ENCODE measurements around the gene S1PR3.

DNA sequence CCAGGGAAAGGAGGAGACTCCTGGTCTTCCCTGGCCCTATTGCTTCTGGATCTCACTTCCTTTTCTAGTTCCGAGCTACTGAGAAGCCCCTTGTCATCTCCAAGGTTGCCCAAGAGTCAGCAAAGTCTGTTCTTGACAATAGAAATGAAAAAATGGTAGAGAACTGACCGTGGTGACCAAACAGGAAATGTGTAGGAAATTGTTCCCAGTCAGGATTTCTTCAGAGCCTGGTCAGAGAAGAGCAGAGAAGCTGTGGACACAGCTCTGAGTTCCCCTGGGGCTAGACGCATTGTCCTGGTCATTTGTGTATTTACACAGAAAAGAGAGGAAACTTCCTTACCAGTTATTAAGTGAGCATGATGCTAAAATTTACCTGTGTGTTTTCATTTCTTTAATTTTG is 35.6 kb downstream of the S1PR3 start:
- TF ChIP-seq PHF20 (IDR thresholded peaks at IDR 0.05; ENCODE audit: partially characterized antibody) (no peak), TCF3 (CRISPR knock-in tag; IDR thresholded peaks at IDR 0.05) (no peak), TCF7L2 (IDR thresholded peaks at IDR 0.05; ENCODE audit: low read depth, low read length) (no peak), MYC (IDR thresholded peaks at IDR 0.05; ENCODE audit: low read depth, low read length) (no peak), MYC (CRISPR knock-in tag; IDR thresholded peaks at IDR 0.05; ENCODE audit: borderline replicate concordance, low read depth) (no peak), BRCA1 (IDR thresholded peaks at IDR 0.05) (no peak), BRCA1 (CRISPR knock-in tag; IDR thresholded peaks at IDR 0.05) (no peak), FOXM1 (IDR thresholded peaks at IDR 0.05; ENCODE audit: low read depth) (no peak), FOXM1 (CRISPR knock-in tag; IDR thresholded peaks at IDR 0.05; ENCODE audit: low read depth) (no peak), EP300 (IDR thresholded peaks at IDR 0.05; ENCODE audit: low read length) (no peak), NONO (IDR thresholded peaks at IDR 0.05; ENCODE audit: low read depth in 2 of 2, low read length in 1 of 2) (no peak), POLR2AphosphoS5 (IDR thresholded peaks at IDR 0.05; ENCODE audit: control insufficient read depth, insufficient read depth, low read depth, low read length) (no peak)
- TF ChIP-seq, protein P1, sequence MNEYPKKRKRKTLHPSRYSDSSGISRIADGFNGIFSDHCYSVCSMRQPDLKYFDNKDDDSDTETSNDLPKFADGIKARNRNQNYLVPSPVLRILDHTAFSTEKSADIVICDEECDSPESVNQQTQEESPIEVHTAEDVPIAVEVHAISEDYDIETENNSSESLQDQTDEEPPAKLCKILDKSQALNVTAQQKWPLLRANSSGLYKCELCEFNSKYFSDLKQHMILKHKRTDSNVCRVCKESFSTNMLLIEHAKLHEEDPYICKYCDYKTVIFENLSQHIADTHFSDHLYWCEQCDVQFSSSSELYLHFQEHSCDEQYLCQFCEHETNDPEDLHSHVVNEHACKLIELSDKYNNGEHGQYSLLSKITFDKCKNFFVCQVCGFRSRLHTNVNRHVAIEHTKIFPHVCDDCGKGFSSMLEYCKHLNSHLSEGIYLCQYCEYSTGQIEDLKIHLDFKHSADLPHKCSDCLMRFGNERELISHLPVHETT (CRISPR knock-in tag; conservative IDR thresholded peaks at IDR 0.05 in 1 of 2, IDR thresholded peaks at IDR 0.05 in 1 of 2), result no peak
- TF ChIP-seq, protein P2, sequence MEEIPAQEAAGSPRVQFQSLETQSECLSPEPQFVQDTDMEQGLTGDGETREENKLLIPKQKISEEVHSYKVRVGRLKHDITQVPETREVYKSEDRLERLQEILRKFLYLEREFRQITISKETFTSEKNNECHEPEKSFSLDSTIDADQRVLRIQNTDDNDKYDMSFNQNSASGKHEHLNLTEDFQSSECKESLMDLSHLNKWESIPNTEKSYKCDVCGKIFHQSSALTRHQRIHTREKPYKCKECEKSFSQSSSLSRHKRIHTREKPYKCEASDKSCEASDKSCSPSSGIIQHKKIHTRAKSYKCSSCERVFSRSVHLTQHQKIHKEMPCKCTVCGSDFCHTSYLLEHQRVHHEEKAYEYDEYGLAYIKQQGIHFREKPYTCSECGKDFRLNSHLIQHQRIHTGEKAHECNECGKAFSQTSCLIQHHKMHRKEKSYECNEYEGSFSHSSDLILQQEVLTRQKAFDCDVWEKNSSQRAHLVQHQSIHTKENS (CRISPR knock-in tag; IDR thresholded peaks at IDR 0.05), result no peak
